Fibroblast of skin of abdomen (primary cell): ENCODE data around the gene PPP5C.

ENCODE experiments used
- DNase-seq: peaks from one replicate; pipeline ENCODE4 v3.0.0-alpha.2; 2013

PPP5C gene

GRCh38 chr19:46330319-46330918 is 16.5 kb upstream of the PPP5C start:
- no peak for DNase-seq

GRCh38 chr19:46337487-46337886 is 9.4 kb upstream of the PPP5C start:
- no peak for DNase-seq

DNA sequence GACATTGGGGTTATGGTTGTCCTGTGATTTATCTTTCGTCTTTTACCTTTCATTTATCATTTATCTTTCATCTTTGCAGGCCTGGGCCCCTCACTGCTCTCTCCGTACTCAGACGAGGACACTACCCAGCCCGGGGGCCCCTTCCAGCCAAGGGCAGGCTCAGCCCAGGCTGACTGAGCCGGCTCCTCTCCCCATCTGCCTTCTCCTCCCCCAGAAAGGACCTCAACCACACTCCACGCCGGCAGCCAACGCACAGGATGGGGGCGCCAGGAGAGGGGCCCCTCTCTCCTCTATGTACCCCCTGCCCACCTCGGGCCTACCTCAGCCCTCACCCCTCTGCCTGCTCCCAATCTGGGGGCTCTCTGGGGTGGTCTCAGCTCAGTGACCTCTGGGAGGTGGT is 7.4 kb upstream of the PPP5C start:
- DNase-seq = no peak

DNA sequence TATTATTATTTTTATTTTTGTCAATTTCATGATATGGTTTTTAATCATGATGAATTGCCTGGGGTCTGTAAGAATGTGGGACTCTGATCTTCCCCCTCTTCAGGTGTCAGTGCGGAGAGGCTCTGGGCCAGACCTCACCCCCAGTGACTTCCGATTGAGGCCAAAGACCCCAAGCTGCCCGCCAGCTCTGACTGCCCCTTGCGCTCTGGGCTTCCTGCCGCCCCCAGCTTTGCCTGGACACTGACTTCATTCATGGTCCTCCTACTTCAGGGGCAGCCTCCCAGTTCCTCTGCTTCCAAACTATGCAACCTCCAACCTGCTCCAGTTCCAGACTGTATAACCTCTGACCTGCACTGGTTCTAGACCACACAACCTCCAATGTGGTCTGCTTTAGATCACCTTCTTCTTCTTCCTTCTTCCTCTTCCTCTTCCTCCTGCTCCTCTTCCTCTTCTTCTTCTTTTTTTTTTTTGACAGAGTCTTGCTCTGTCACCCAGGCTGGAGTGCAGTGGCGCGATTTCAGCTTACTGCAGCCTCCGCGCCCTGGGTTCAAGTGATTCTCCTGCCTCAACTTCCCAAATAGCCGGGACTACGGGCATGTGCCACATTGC is 6.7 kb upstream of the PPP5C start:
- no peak for DNase-seq

- DNase-seq = no peak
These were observed 5.0 kb upstream of the PPP5C start for GRCh38 chr19:46341937-46342336.

DNA sequence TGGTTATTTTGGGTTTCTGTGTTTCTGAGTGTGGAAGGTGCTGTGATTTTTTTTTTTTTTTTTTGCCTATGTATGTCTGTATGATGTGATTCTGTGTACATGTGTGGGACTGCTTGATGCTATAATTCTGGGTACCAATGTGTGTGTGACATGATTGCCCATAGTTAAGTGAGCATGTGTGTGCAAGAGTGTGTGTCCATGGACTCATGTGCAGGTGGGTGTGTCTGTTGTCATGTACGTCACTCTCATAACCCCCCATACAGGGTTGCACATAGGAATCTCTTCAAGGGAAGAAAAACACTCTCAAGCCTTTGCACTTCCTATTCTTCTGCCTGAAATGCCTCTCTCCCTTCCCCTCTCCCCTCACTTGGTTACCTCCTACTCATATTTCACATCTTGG is 2.5 kb upstream of the PPP5C start:
- DNase-seq = no peak

GRCh38 chr19:46345157-46345556 is 1.7 kb upstream of the PPP5C start:
- DNase-seq = no peak

- no peak for DNase-seq
These were observed 641 bp downstream of the PPP5C start for GRCh38 chr19:46347572-46347883.

GRCh38 chr19:46347985-46348384 is 1.1 kb downstream of the PPP5C start:
- no peak for DNase-seq

GRCh38 chr19:46349311-46349993 is 2.6 kb downstream of the PPP5C start:
- DNase-seq = no peak

DNA sequence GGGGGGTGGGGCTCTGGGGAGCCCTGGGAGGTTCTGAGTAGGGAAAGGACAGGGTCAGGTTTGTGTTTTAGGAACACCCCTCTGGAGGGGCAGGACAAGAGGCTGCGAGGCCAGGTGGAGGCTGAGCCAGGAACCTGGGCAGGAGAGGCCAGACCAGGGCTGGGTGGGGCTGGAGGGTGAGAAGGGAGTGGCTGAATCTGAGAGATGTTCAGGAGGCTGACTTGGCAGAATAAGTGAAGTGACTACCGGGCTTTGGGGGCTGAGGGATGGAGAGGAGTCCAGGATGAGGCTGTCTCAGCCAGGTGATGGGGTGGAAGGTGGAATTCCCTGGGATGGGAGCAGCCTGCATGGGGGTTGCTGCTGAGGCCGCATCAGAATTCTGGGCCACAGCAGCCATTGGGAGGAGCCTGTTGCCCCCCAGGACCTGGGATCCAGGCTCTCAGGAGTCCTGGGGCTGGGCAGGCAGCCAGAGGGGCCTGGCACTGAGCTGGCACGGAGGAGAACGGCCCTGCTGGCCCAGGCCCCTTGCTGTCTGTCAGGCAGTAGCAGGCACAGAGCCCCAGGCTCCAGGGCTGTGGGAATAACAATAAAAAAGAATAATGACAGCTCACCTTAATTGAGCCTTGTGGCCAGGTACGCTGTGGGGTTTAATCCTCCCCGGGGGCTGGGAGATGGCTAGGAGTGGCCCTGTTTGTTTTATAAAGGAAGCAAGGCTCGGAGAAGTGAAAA is 3.3 kb downstream of the PPP5C start:
- DNase-seq = no peak

DNA sequence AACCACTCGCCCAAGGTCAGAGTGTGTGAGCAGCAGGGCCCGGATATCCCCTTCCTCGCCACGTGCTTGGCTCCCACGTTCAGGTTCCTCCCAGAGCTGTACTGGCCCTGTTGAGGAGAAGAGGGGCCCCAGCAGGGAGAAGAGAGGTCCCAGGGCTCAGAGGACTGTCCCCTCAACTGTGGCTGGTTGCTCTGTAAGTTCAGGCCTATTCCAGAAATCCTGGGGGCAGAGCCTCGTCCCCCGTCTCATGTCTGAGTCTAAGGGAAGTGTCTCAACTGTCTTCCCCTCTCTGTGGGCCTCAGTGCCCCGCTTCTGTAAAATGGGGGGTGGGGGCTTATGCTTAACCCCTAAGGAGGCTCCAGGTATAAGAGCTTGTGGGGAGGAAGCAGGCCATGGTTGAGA is 3.9 kb downstream of the PPP5C start:
- DNase-seq = no peak

- DNase-seq = peak; percentile 29
These were observed 4.6 kb downstream of the PPP5C start for GRCh38 chr19:46351241-46352041.

DNA sequence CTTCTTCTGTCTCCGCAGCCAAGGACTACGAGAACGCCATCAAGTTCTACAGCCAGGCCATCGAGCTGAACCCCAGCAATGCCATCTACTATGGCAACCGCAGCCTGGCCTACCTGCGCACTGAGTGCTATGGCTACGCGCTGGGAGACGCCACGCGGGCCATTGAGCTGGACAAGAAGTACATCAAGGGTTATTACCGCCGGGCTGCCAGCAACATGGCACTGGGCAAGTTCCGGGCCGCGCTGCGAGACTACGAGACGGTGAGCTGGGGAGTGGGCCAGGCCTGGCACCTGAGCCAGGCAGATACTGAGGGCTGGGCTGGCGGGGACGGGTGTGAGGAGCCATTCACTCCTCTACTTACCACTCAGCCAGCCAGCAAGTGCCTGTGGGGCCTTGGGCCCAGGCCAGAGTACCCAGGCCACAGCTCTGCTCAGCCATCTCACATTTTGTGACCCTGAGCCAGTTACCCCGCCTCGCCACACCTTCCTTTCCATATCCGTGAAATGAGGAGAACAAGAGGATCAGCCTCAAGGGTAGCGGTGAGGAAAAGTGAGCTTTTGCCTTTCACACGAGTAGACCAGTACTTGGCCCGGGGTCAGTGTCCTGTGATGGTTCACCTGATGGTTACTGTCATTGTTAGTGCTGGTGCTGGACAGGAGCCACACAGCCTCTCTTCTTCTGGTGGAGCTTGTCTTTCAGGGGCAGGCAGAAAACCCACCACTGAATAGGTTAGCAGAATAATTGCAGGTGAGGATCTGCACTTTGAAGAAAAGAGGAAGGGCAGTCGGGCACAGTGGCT is 7.0 kb downstream of the PPP5C start:
- DNase-seq = no peak

- no peak for DNase-seq
These were observed 8.6 kb downstream of the PPP5C start for GRCh38 chr19:46355234-46356148.

GRCh38 chr19:46356149-46357055 is 9.5 kb downstream of the PPP5C start:
- no peak for DNase-seq

GRCh38 chr19:46357846-46358583 is 11.1 kb downstream of the PPP5C start:
- DNase-seq = peak; percentile 73

DNA sequence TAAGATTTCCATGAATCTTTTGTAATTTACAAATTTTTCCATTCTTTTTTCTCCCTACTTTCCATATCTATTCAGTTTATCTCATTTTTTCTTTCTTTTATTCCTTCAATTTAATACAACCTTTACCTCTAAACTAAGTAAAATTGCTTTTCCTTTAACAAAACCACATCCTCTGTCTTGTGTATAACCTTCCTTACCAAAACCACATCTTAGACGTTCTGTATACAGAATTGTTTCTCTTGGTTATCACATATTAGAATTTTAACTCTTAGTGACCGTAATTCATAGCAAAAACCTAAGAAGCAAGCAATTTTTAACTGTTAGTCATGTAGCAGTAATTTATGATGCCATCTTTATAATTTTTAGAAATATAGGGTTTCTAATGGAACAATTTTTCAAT is 15.0 kb downstream of the PPP5C start:
- no peak for DNase-seq

DNA sequence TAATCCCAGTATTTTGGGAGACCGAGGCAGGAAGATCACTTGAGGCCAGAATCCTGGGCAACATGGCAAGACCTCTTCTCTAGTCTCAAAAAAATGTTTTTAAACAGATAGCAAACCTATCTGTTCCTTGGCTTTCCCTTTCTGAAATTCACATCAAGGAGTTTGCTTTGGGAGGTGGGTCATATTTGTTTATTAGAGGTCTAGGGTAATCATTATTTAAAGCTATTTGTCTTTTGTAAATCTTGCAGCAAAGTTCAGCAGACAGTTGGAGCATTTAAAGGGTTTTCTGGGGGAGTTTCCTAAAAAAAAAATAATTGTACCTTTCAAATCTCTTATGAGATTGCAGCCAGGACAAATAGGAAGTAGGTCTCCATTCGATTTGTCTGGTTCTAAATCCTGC is 17.5 kb downstream of the PPP5C start:
- DNase-seq = no peak
